ENCODE measurements around the gene MED27.

- TF ChIP-seq CTCF (IDR thresholded peaks at IDR 0.05): no peak
- no peak for TF ChIP-seq POLR2A (IDR thresholded peaks at IDR 0.05)
Observed at GRCh38 chr9:132125944-132126679, 46.4 kb upstream of the MED27 start.

Data from sigmoid colon (tissue), 3 donors.